Skeletal muscle cell (primary cell): ENCODE results near the gene URAD.
A peak's percentile ranks its signal among the peaks of the same experiment; 100 is the strongest.

Experiments used
- DNase-seq: peaks from one replicate; pipeline ENCODE4 v3.0.0-alpha.2; 2010; ENCODE audit warnings: low read depth
- H3K4me3 ChIP-seq: 2 replicates; pipeline ENCODE4 v1.5.1; 2011; ENCODE audit warnings: low read depth, mild to moderate bottlenecking, control low read depth, low read length, moderate library complexity

The URAD gene

GRCh38 chr13:27961227-27962085 lies 27.0 kb downstream of the URAD start:
- H3K4me3 ChIP-seq: no peak overlapping the region
- no peak for DNase-seq

- no peak for DNase-seq
- peak overlapping the region; percentile 22 for H3K4me3 ChIP-seq
These were observed 27.9 kb downstream of the URAD start for GRCh38 chr13:27960362-27961226.

- no peak overlapping the region for H3K4me3 ChIP-seq
- DNase-seq: no peak
These were observed 28.5 kb downstream of the URAD start for GRCh38 chr13:27959976-27960361.

- H3K4me3 ChIP-seq: no peak overlapping the region
- no peak for DNase-seq
These were observed 31.8 kb downstream of the URAD start for GRCh38 chr13:27956576-27957300.

- DNase-seq: no peak
- no peak overlapping the region for H3K4me3 ChIP-seq
These were observed 33.4 kb downstream of the URAD start for GRCh38 chr13:27955014-27955591.

- no peak for DNase-seq
- peak overlapping the region; percentile 46 for H3K4me3 ChIP-seq
These were observed 34.1 kb downstream of the URAD start for GRCh38 chr13:27954406-27954851.

GRCh38 chr13:27953676-27954405 lies 34.7 kb downstream of the URAD start:
- H3K4me3 ChIP-seq: peak overlapping the region; percentile 46
- DNase-seq: no peak

GRCh38 chr13:27952876-27953675 lies 35.4 kb downstream of the URAD start:
- H3K4me3 ChIP-seq: peak overlapping the region; percentile 46

GRCh38 chr13:27942972-27943371 lies 45.5 kb downstream of the URAD start:
- no peak overlapping the region for H3K4me3 ChIP-seq
- no peak for DNase-seq

More at GRCh38 chr13:27952876-27953675, 35.4 kb downstream of the URAD start:
- DNase-seq: no peak

- no peak for DNase-seq
- no peak overlapping the region for H3K4me3 ChIP-seq
These were observed 54.7 kb downstream of the URAD start for GRCh38 chr13:27933580-27934328.

- DNase-seq: no peak
- H3K4me3 ChIP-seq: no peak overlapping the region
These were observed 55.4 kb downstream of the URAD start for GRCh38 chr13:27933118-27933517.

GRCh38 chr13:27929868-27930267 lies 58.6 kb downstream of the URAD start:
- no peak for DNase-seq
- no peak overlapping the region for H3K4me3 ChIP-seq

- no peak overlapping the region for H3K4me3 ChIP-seq
- no peak for DNase-seq
These were observed 59.4 kb downstream of the URAD start for GRCh38 chr13:27928805-27929753.

GRCh38 chr13:27928353-27928804 lies 60.1 kb downstream of the URAD start:
- H3K4me3 ChIP-seq: no peak overlapping the region
- no peak for DNase-seq
